Osteoblast (primary cell): ENCODE measurements around the gene CPED1. TPM values are rescaled to one million over a fixed set of nuclear protein-coding genes. Genes with fewer than 3 reads are reported as not detected.

Source experiments
- DNase-seq: peaks from one replicate; pipeline ENCODE4 v3.0.0; 2011; ENCODE audit warnings: low spot score, mixed read lengths; ENCODE audit not compliant: insufficient read length; ENCODE audit errors: missing footprints
- H2AFZ ChIP-seq: 2 replicates; pipeline ENCODE4 v1.6.0; 2011; ENCODE audit warnings: mild to moderate bottlenecking, low read length
- H3K27ac ChIP-seq: 2 replicates; pipeline ENCODE4 v1.5.1; 2011; ENCODE audit warnings: mild to moderate bottlenecking, low read depth, low read length, moderate library complexity
- H3K27me3 ChIP-seq: 2 replicates; pipeline ENCODE4 v1.6.0; 2012; ENCODE audit warnings: mild to moderate bottlenecking, control low read depth, inconsistent platforms, low read length, moderate library complexity; ENCODE audit not compliant: insufficient read depth
- H3K36me3 ChIP-seq: 2 replicates; pipeline ENCODE4 v1.5.1; 2011; ENCODE audit warnings: mild to moderate bottlenecking, low read length, control low read depth, moderate library complexity; ENCODE audit not compliant: insufficient read depth
- H3K4me1 ChIP-seq: 2 replicates; pipeline ENCODE4 v1.5.1; 2011; ENCODE audit warnings: mild to moderate bottlenecking, low read length, control low read depth, moderate library complexity; ENCODE audit not compliant: insufficient read depth
- H3K4me2 ChIP-seq: 2 replicates; pipeline ENCODE4 v1.6.0; 2011; ENCODE audit warnings: mild to moderate bottlenecking, low read length; ENCODE audit not compliant: insufficient read depth
- H3K4me3 ChIP-seq: fragments of 200-600 bp; sonication (generic); 3 replicates; pipeline ENCODE4 v1.5.1; 2012; ENCODE audit warnings: mild to moderate bottlenecking, low read length, inconsistent platforms; ENCODE audit not compliant: insufficient read depth
- H3K79me2 ChIP-seq: 2 replicates; pipeline ENCODE4 v1.6.0; 2012; ENCODE audit warnings: mild to moderate bottlenecking, low read length, control low read depth, inconsistent platforms; ENCODE audit not compliant: insufficient read depth
- H3K9me3 ChIP-seq: 2 replicates; pipeline ENCODE4 v1.5.1; 2011; ENCODE audit warnings: low read depth, low read length, control low read depth
- H4K20me1 ChIP-seq: 2 replicates; pipeline ENCODE4 v1.6.0; 2012; ENCODE audit warnings: mild to moderate bottlenecking, low read length, control low read depth; ENCODE audit not compliant: insufficient read depth
- total RNA-seq: library from RNA; depleted of rRNA; stranded (reverse); fragments of >200 nt; gene quantifications from 2 replicates; pipeline ENCODE4 v1.2.3, GENCODE V29; 2012
- TF ChIP-seq, protein P1 (sequence below): IDR thresholded peaks from 2 replicates; pipeline ENCODE4 v1.5.1; 2011; ENCODE audit warnings: mild to moderate bottlenecking, low read depth, low read length, moderate library complexity; ENCODE audit errors: extremely low read depth

Gene CPED1
- total RNA-seq, 1 donor, result 30.8 TPM

DNA sequence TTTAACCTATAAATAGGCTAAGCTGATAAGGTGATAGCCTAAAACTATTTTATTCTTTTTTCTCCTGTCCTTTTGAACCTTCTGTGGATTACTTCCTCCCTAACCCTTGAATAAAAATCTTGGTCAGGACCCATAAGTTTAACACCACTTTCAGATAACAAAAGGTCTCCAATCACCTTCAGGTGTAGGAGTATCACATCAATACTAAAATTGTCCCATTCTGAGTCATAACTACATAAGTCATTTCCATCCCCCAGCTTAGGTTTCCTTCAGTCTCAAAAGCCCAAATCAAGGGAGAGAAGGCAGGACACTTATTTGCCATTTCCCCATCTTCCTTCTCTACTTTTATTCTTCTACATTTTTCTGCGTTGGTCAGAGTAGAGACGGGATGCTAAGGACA lies 283.4 kb downstream of the CPED1 start:
- no peak overlapping the region for H3K4me3 ChIP-seq
- no peaks in the 10 kb centered on the region for H4K20me1 ChIP-seq
- no peaks in the 10 kb centered on the region for H3K36me3 ChIP-seq
- no peak for DNase-seq
- H2AFZ ChIP-seq, result no peak overlapping the region
- TF ChIP-seq, protein P1, sequence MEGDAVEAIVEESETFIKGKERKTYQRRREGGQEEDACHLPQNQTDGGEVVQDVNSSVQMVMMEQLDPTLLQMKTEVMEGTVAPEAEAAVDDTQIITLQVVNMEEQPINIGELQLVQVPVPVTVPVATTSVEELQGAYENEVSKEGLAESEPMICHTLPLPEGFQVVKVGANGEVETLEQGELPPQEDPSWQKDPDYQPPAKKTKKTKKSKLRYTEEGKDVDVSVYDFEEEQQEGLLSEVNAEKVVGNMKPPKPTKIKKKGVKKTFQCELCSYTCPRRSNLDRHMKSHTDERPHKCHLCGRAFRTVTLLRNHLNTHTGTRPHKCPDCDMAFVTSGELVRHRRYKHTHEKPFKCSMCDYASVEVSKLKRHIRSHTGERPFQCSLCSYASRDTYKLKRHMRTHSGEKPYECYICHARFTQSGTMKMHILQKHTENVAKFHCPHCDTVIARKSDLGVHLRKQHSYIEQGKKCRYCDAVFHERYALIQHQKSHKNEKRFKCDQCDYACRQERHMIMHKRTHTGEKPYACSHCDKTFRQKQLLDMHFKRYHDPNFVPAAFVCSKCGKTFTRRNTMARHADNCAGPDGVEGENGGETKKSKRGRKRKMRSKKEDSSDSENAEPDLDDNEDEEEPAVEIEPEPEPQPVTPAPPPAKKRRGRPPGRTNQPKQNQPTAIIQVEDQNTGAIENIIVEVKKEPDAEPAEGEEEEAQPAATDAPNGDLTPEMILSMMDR, result no peak
- no peaks in the 10 kb centered on the region for H3K27me3 ChIP-seq
- no peaks in the 10 kb centered on the region for H3K4me1 ChIP-seq
- H3K9me3 ChIP-seq, result no peaks in the 10 kb centered on the region
- H3K27ac ChIP-seq, result no peak overlapping the region
- no peak overlapping the region for H3K4me2 ChIP-seq
- H3K79me2 ChIP-seq, result no peaks in the 10 kb centered on the region

DNA sequence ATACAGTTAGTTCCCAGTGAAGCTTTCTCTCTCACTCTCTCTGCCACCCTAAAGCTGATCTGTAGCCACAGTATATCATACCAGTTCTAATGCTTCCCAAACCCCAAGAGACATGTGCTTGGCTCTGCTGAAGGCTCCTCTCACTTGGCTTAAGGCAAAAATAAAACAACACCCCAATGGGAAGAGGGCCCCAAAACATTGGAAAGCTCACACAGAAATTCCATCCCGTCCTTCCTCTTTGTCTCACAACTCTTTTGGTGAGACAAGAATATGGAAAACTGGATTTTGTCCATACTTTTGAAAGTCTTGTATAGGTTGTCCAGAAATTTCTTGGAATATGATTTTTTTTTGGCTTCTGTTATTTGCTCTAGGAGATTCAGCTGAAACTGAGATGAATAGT lies 284.2 kb downstream of the CPED1 start:
- no peak for DNase-seq
- Histone ChIP-seq H4K20me1 (no peaks in the 10 kb centered on the region), H3K36me3 (no peaks in the 10 kb centered on the region), H3K4me2 (no peak overlapping the region), H3K4me1 (no peaks in the 10 kb centered on the region), H3K9me3 (no peaks in the 10 kb centered on the region), H3K4me3 (no peak overlapping the region), H3K27me3 (no peaks in the 10 kb centered on the region), H3K27ac (no peak overlapping the region), H2AFZ (no peak overlapping the region), H3K79me2 (no peaks in the 10 kb centered on the region)
- TF ChIP-seq, protein P1, result no peak

DNA sequence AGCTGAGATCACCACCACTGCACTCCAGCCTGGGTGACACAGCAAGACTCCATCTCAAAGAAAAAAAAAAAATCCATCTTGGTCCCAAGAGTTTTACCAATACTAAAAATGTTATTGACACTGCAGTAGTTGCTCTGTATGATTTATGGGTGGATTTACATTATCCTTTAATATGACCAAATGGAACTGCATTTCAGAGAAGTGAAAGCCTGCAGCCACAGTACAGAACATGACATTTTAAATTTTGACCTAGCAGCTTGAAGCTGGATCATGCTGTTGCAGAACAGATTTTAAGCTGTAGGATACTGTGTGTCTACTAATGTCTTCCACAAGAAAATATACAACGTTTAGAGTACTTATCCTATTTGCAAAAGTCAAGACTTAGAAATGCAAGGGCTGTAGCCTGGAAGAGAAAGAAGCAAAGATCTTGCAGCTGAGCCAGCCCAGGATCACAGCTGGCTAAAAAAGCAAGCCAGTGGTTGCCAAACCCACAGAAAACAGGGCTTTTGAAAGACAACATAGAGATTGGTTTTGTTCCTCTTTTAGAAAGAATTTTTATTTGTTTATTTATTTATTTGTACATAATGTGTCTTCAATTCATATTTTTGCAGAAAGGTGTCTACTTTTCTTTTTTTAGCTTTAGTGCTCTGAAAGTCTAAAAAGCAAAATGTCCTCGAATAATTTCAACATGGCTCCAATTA lies 285.1 kb downstream of the CPED1 start:
- H3K4me1 ChIP-seq, result peaks cover 7% of the 10 kb centered on the region
- H3K9me3 ChIP-seq, result no peaks in the 10 kb centered on the region
- H3K36me3 ChIP-seq, result no peaks in the 10 kb centered on the region
- H3K79me2 ChIP-seq, result no peaks in the 10 kb centered on the region
- no peak overlapping the region for H3K4me3 ChIP-seq
- no peaks in the 10 kb centered on the region for H3K27me3 ChIP-seq
- H3K4me2 ChIP-seq, result no peak overlapping the region
- H3K27ac ChIP-seq, result no peak overlapping the region
- TF ChIP-seq, protein P1, result no peak
- H2AFZ ChIP-seq, result no peak overlapping the region
- DNase-seq, result peak; percentile 8
- H4K20me1 ChIP-seq, result no peaks in the 10 kb centered on the region

DNA sequence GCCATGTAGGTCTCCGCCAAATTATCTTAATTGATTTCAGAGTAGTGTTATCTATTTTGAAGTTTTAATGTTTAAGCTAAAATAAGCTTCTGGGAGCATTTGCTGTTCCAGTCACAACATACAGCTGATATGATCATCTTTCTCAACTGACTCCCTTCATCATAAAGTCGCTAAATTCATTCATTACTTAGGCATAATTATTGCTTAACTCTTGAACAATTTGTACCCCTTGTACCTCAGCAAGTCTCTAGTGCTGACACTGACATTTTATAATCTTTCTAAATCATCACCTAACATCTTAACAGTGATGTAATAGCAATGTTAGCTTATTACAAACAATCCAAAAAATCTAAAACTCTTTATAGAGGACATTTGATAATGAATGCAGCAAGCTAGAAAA lies 286.0 kb downstream of the CPED1 start:
- H3K4me3 ChIP-seq, result no peak overlapping the region
- no peaks in the 10 kb centered on the region for H3K36me3 ChIP-seq
- peaks cover 16% of the 10 kb centered on the region for H3K4me1 ChIP-seq
- H3K9me3 ChIP-seq, result no peaks in the 10 kb centered on the region
- no peak overlapping the region for H3K4me2 ChIP-seq
- H2AFZ ChIP-seq, result no peak overlapping the region
- H3K79me2 ChIP-seq, result no peaks in the 10 kb centered on the region
- H4K20me1 ChIP-seq, result no peaks in the 10 kb centered on the region
- no peak overlapping the region for H3K27ac ChIP-seq
- DNase-seq, result no peak
- no peaks in the 10 kb centered on the region for H3K27me3 ChIP-seq
- TF ChIP-seq, protein P1, result no peak
